GM21825 (cell line): ENCODE data around the gene IFFO2.

ENCODE experiments used
- ATAC-seq: cut with Tn5 transposase; IDR thresholded peaks from one replicate; pipeline ENCODE4 v1.9.1; 2021; ENCODE audit warnings: mild to moderate bottlenecking, moderate library complexity; ENCODE audit not compliant: unreplicated experiment

IFFO2 gene

DNA sequence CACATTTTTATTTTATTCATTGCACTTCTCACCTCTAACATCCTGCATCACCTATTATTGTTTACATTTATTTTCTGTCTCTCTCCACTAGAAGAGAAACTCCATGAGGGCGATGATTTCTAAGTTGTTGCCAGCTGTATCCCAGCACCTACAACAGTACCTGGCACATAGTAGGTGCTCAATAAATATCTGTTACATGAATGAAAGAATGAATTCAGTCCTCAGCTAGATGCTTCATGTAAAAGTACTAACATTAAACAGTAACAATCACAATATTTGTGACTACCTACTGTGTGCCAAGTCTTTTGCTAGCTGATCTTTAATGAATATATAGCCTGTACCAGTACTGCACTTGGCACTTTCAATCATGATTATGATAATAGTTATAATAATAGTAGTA is 100.0 kb downstream of the IFFO2 start:
- ATAC-seq, result no peak

DNA sequence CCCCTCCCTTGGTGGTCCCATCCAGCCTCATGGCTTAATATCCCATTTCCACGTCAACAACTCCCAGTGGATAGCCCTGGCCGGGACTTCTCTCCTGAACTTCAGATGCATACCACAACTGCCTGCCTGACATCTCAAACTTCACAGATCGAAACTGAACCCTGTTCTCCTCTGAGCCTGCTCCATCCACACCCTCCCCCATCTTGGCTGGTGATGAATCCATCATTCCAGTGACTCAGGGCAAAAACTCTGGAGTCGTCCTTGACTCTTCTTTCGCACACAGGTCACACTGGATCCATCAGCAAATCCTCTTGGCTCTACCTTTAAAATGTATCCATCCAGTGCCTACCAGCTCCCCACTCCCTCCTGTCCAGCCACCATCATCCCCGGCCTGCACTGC is 100.9 kb downstream of the IFFO2 start:
- no peak for ATAC-seq

DNA sequence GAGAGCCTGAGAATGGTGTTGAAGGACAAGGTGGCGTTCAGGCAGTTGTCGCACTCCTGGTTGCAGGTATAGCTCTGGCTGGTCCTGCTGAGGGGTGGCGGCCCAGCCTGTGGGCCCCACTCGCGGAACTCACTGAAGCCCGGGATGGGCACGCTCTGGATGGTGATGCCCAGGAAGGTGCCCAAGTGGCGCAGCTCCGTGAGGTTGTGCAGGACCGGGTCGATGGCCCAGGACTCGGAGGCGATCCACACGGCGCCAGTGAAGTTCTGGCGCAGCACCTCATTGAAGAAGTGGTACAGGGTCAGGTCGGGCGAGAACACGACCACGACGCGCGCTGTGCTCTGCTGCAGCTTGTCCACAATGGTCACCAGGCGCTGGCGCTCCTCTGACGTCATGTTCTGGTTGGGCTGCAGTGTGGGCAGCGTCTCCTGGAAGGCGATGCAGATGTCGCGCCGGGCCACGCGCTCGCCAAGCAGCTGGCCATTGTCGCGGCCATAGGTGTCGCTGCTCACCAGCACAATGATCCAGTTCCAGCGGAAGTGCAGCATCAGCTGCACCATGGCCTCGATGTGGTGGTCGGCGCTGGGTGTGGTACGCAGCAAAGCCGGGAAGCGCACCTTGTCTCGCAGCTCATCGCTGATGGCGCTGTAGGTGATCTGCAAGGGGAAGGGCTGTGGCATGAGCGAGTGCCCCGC is 102.0 kb downstream of the IFFO2 start:
- no peak for ATAC-seq
